Uterus (tissue), 2 donors: ENCODE results near the gene STXBP4.

ENCODE experiments used
- CTCF ChIP-seq, 4 experiments: fragments of 200-600 bp in 2 of 4; fragments of 450-650 bp in 2 of 4; sonication (generic) in 2 of 4; IDR thresholded peaks; one replicate each; pipeline ENCODE4 v1.5.1; 2016 to 2019; ENCODE audit warnings: antibody characterized with exemption in 4 of 4, mild to moderate bottlenecking in 2 of 4, moderate library complexity in 1 of 4
- POLR2A ChIP-seq, 2 donors: fragments of 450-650 bp; IDR thresholded peaks; one replicate each; pipeline ENCODE4 v1.6.1; 2016; ENCODE audit warnings: antibody characterized with exemption in 2 of 2, mild to moderate bottlenecking in 1 of 2, moderate library complexity in 1 of 2

DNA sequence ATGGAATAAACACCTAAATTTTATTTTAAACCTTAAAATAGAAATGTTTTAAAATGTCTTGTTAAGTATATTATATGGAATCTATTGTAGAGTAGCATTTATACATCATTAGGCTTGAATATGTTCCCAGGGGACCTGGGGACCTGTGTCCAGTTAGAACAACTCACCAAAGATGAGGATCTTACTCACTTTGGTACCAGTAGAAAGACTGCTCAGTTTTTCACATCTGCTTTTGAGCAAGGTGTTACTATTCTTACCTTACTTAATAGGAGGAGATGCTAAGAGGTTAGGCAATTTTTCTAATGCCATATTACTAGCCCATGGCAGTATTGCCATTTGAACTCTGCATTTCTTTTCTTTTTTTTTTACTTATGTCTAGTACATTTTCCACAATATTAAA, 14.7 kb downstream of the STXBP4 start:
- TF ChIP-seq CTCF (IDR thresholded peaks at IDR 0.05) = no peak
- TF ChIP-seq POLR2A (IDR thresholded peaks at IDR 0.05) = no peak
